NCI-H1092 (cell line): ENCODE data around the gene ZBTB7C.

Experiments used
- DNase-seq: peaks from one replicate; lab custom pipeline; 2025; lab: John Stamatoyannopoulos, UW

Gene ZBTB7C

DNA sequence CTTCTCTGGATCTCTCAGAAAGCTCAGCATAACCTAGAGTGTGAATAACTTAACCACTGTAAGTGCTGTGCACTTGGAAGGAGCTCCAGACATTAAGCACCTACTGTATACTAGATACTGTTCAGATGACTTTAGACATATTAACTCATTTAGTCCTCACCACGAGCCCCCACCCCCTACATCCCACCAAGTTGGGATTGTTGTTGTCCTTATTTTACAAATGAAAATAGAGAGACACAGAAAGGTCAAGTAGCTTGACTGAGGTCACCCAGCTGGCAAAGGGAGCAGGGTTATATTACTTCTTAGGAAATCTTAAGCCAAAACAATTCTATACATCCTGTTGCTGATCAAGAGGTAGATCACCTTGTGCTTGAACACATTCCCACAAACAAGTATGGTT, 244.5 kb downstream of the ZBTB7C start:
- no peak for DNase-seq

DNA sequence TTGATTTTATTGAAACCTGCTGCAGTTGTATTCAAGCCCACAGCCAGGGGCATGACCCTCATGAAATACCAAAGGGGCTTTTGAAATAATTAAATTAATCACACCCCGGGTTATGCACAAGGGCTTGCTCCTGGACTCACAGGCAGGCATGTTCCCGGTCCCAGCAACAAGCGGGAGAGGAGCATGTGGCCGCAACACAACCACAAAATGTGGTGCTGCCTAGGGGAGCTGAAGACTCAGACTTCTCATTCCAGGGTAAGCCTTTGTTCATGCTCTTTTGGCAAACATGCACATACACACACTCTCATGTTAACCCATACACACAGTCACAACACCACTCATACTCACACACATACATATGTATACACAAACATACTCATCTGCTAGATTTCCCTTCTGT, 245.1 kb downstream of the ZBTB7C start:
- DNase-seq = no peak

DNA sequence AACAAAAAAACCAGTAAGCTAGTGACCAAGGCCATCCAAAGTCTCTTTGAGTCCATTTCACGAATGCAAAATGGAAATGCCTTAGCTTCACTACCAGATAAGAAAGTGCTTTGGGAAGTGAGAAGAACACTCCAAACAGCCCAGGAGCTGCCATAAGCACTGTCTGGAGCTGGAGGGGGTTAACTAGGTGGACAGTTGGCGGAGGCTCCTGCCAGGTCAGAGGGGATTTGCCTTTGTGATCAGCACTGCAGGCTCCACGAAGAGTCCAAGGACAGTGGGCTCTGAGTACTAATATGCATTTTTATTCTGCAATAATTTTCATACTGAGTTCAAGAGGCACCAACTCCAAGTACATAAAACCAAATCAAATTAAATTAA, 245.5 kb downstream of the ZBTB7C start:
- no peak for DNase-seq

DNA sequence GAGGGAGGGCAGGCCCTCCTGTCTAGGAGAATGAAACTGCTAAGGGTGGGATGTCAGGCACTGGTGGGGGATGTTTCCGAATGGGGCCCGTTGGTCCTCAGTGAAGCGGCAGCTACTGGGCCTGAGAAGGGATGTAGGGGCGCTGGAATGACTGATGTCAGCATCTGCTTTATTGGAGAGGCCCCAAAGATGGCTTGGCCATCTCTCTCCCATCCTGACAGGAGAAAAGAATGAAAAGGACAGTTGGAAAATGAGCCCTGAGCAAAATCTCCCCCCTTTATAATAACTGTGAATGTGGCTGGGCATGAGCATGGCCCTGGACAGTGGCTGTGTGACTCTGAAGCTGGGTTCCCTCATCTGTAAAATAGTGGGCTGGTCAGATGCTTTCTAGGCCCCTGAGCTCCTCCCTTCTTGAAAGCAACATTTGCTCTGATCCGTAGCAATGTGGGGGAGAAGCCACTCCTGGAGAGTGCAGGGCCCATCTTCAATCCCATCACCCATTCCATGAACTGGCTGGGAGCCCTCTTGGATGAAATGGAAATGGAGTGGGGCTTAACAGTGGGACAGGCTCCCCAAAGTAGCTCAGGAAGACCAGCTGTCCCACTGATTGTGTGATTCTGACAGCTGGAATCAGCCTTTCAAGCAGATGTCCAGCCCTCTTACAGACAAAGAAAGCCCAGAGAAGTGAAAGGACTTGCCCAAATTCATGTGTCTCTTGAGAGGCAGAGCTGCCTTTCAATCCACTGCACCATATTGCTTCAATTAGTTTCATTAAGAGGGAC, 246.0 kb downstream of the ZBTB7C start:
- no peak for DNase-seq

DNA sequence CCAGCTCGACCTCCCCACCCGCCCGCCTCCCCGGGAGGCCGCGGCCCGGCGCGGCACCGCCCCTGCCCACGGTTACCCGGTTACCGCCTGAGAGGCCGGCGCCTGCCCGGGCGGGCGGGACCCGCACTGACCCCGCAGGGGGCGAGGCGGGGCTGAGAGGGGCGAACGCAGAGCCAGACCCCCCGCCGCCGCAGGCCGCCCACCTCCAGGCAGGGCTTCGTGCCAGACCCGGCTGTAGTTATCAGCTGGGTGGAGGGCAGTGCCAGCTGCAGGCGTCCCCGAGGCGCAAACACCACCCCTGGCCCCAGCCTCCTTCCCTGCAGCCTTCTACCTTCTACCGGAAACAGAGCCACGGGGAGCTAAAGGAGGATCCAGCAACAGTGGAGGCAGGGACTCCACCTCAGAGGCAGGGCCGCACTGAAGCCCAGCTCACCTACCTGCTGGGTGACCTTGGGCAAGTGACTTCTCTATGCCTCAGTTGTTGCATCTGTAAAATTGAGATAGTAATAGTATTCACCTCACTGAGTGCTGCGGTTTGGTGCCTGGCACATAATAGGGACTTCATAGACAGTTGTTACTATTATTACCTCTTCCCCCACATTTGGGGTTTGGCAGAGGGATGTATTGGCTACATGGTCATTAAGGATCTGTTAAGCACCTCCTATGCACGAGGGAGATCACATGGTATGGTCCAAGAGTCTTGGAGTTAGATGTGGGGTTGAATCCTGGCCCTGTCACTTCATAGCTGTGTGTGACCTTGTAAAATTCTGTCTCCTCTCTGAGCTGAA, 247.1 kb downstream of the ZBTB7C start:
- peak; percentile 89 for DNase-seq

DNA sequence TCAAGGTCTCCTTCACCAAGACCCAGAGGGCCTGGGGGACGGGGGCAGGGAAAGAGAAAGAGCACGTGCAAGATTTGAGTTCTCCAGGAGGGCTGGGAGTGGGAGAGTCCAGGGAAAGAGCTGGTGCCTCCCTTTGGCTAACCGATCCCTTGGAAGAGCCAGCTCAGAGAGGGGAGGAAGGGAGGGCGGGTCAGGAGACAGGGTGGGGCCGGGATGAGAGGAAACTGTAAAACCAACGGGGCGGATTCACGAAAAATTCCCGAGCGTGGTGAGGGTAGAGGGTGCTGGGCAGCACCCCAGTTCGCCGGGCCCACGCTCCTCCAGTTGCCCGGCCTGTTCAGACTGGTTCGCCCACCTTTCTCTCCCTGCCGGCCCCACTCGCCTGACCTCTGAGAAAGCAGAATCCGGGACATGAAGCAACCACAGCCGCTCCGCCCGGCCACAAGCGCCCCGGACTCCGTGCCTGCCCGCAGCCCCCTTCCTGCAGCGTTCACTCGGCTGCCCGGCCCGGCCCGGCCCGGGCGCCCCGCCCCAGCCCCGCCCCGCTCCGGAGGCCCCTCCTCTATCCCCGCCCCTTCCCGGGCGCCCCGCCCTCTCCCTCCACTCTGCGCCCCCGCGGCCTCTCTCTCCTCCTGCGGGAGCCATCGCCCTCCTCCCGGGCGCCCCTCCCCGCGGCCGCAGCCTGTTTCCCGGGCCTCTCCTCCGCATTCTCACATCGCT, 247.8 kb downstream of the ZBTB7C start:
- DNase-seq = peak; percentile 89

DNA sequence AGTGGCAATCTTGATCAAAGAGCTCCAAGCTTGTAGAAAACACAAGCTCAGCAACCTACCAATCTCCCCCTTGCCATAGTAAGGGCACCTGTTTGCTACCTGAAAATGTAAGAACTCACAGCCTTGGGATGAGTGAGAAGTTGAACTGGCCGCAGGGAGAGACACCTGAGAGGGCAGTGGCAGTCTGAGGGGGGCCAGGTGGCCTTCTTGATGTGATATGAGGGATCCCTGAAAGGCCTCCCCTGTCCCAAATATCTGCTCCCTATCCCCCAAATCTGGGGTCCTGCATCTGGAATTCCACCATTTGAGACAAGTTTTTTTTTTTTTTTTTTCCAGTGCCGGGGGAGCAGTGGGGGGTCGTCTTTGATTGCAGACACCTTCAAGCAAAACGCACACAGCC, 248.6 kb downstream of the ZBTB7C start:
- DNase-seq = no peak

DNA sequence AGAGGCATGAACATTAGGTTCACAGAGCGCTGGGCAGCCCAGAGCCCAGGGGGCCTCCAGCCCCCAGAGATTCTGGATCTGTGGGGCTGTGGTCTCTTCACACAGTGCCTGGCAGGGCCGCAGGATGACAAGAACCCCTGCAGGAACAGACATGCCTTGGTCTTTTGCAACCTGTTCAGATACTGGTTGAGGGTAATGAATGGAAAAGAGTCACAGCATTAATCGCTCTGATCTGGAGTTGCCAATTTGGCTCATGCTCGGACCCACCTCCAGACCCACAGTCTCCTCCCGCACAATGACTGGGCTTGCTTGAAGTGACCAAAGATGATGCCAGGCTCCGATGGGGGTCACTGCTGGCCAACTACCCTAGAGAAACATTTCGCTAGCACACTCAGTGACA, 249.4 kb downstream of the ZBTB7C start:
- no peak for DNase-seq

DNA sequence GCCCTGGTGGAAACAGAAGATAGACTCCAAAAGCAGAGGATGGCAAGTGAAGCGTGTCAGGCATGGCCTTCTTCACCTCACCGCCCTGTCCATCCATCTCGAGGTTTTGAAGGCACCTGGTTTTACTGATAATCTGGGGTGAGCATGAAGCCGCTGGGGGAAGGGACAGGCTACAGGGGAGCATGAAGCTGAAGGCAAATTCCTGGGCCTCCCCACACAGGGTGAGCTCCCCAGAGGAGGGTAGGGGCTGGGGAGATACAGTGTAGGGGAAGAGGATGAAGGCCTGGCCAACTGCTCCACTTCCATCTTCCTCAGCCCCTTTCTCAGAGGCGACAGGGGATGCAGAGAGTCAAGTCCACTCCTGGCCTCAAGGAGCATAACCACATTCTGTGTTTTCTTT, 250.5 kb downstream of the ZBTB7C start:
- no peak for DNase-seq

DNA sequence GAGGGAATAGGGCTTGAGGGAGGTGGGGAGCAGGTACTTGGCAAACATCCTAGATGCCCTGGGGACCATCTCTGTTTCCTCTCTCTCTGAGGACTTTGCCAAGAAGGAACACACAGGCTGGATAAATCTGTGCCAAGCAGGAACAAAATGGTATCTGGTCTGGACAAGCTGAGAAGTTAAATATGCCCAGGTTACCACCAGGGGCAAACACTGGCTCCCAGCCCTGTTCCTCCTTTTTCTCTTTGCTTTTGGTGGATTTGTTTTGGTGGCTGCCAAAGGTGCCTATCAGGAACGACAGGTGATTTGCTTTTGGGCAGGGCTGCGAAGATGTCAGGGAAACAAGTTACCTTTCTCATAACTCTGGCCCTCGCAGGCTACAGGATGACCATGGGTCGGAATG, 251.2 kb downstream of the ZBTB7C start:
- DNase-seq = no peak

DNA sequence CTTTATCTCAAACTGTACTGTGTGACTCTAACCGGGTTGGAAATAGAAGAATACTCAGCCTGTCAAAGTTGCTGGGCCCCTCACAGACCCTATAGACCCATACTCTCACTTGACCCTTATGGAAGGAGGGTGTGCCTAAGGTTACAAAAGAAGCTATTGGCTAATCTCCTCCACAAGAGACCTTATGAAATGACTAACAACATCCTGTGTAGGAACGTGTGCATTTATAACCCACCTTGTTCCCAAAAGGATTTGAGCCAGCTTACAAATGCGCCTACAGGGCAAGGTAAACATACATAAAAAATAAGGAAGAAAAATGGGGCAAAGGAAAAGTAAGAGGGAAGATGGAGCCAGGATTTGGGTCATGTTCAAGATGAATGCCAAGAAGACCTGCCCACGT, 253.3 kb downstream of the ZBTB7C start:
- DNase-seq = no peak

DNA sequence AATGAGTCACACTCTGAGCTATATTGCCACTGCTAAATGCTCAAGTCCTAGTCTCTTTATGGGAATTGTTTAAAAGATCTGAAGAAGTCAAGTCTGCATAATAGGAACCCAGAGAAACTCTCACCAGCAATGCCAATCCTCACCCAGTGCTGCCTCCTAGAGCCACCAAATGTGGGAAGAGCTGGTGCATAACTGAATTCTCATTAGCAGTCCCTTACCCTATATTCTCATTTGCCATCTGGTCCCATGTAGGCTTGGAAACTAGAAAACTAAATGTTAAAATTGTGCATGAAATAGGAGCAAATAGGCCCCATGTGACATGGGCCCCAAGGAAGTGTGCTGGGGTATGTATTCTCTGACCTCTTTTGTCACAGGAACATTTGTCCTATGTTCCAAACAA, 254.4 kb downstream of the ZBTB7C start:
- DNase-seq = no peak

DNA sequence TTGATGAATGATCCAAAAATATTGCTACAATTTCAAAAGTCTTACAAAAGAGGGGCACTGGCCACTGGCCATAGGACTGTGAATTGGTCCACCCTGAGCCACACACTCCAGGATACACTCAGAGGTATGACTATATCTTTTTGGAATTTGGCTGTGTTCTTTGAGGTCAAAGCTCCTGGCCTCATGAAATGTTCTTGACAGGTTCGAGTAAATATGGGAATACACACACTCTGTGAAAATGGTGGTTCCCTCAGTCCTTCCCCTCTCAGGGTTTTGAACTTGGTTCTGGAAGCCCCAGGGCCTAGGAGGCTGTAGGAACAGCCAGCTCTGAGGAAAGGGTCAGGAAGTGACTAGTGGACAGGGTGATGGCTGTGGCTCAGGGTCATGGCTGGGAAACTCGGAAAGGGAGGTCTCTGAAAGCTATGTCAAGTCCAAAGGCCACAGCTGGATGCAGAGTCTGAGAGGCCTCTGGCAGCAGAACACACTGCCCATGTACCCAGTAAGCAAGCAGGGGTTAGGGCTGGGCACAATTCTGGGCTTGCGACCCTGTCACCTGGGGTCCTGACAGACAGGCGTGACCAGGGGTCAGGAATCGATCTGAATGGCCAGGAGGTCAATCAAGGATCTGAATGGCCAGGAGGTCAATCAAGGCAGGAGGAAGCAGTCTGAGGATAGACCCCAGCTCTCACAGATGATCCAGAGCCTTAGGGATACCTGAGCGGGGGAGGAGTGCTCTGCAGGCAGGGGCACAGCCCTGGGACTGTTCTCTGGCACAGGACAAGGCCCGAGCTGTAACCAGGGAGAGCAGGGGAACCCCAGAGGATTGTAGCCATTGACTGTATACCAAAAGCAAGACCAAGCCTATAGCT, 255.3 kb downstream of the ZBTB7C start:
- no peak for DNase-seq

DNA sequence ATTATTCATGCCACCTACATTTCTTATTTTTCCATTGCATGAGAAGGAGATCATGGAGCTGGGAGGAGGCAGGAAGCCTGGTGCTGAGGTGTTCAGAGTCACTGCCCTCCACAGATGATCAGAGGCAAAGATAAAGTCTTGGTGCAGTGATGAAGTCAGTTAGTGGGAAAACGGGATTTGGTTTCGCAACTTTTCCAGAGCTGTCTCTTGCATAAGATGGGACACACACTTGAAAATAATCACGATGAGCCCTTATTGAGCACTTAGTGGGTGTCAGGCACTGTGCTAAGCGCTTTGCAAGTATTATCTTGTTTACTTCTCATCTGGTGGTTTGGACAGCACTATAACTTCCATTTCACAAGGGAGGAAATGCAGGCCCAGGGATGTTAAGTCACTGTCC, 256.6 kb downstream of the ZBTB7C start:
- no peak for DNase-seq

DNA sequence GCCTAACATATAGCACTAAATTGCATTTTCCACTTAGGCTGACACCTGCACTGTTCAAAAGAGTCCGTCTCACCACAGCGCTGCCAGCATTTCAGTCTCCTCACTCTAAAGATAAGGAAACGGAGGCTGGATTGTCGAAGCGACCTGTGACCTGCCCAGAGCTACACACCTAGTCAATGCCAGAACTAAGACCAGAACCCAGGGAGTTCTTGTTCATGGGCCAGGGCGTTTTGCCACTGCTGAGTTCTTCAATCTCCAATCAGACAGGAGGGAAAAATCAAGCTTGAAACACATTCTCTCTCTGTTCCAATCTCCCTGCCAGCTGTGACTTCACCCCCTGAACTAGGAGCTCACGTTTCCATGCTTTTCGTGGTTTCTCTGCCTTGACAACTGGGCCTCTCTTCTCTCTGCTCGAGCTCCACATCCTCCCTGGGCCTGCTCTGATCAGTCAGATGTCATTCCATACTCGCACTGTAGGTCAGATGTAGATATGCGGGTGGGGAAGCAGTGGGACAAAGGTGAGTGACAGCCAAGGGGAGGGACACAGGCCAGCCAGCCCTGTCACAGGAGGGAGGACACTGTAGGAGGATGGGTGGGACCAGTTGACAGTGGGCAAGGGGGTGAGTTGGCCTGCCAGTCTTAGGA, 257.6 kb downstream of the ZBTB7C start:
- no peak for DNase-seq

DNA sequence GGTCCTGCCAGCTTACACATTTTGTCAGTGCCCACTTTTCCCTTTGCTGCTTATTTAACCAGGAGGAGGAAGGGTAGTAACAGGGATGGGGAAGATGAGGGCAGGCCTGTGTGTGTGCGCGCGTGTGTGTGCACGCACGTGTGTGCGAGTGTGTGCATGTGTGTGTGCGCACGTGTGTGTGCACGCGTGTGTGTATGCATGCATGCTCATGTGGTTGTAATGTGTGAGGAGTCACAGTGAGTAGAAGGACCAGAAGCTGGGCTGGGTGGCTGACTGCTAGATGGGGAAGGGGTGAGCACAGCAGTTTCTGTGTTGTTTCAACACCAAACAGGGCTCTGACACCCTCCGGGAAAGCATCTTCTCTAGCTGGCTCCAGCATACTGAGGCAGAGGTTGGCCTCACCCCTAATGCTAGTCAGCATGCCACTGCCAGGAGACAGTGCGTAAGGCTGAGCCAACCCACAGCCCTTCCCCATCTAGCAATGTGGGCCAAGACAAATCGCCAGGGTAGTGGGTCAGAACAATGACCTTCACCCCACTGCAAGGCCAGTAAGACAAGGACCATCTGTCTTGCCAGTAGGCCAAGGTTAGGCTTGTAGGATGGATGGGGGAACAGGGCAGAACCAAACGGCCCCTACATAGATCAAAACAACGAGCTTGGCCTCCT, 260.0 kb downstream of the ZBTB7C start:
- DNase-seq = no peak

DNA sequence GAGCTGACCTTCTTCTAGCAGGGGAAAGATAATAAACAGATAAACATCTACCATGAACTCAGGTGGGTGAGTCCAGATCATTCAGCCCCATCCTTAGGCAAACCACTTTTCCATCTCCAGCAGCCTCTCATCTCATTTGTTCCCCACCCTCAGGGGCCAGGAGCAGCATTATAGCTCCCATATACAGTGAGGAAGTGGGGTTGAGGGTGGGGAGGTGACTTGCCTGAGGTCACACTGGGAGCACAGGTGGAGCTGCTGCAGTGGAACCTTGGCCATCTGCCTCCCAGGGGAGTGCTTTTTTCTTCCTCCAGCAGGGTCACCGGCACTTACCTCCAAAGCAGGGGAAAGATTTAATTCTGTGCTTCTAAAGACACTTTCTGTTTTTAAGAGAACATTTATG, 266.2 kb downstream of the ZBTB7C start:
- DNase-seq = no peak

DNA sequence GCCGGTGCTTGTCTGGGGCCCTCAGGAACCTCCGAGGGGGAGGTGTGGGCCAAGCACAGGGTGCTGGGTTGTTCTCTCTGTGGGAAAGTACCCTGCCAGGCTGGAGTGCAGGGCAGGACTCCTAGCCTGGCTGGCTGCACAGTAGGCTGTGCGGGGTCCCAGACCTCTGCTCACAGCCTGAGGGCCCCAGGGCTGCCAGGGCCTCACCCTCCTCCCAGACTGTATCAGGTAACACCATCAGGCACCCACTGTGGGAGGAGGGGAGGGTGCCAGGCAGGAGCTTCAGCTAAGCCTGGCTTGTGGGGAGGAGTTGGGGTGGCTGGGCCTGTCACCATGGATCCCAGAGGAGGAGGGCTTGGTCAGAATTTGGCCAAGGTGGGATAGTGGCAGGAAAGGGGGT, 266.8 kb downstream of the ZBTB7C start:
- no peak for DNase-seq

DNA sequence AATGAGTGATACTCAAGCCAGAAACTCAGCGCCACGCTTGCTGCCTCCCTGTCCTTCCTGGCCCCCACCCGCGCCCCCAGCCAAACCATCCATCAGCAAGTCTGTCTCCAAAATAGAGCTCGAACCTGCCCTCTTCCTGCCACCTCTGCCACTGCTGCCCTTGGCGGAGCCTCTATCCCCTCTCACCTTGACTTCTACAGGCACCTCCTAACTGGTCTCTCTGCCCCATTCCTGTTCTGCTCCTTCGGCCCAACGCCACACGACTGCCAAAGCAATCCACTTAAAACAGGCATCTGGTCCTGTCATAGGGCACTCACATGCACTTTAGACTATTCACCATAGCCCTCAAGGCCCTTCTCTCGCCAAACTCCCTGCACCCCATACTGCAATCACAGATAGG, 268.5 kb downstream of the ZBTB7C start:
- DNase-seq = no peak

DNA sequence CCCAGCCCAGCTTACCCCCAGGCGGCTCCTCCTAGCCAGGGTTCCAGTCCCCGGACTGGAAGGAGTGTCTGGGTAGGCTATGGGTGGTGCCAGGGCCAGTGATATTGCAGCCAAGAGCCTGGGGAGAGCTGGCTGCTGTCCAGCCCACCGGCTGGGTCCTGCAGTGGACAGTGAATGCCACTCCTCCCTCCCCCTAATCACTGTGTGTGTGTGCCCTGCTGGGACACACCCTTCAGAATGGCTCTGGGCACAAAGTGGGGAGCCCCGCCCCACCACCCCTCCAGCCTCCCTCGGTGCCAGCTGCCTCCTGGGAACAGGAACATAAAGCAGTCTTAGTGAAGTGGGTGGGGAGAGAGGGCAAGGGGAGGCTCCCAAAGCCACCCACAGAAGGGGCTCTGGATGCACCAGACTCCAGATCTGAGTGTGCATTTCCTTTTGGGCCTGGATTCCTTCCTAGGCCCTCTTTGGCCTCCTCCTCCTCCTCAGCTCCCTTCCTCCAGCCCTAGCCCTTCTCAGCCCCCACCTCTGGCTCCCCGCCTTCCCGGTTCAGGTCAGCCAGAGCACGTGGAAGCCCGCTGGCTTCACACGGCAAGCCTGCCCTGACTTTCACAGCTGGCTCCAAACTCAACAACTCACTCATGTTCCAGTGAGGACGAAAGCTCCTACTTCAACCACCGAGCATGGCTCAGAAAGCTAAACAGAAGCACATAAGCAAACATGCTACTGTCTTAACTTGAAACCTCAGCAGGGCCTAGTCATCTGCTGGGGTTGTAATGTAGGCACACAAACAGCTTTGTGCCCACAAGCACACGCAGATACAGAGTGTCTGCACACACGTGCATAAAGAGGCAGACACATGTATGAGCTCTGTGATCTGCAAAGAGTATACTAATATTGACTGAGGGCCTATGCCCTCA, 269.5 kb downstream of the ZBTB7C start:
- peak; percentile 98 for DNase-seq
